Activated CD4-positive, alpha-beta T cell treated with anti-CD3 and anti-CD28 coated beads, Interleukin-2, amount 10 ng/mL, durations not matched to agents 24 days and 14 days (primary cell): ENCODE measurements around the gene RITA1. TPM values are rescaled to one million over a fixed set of nuclear protein-coding genes. Genes with fewer than 3 reads are reported as not detected.

Experiments used
- DNase-seq: peaks from one replicate; pipeline ENCODE4 v3.0.0; 2022
- H3K27ac Mint-ChIP-seq: one replicate; pipeline ENCODE4 v1.8.0; 2022; ENCODE audit warnings: mild to moderate bottlenecking, mixed read lengths
- H3K27me3 Mint-ChIP-seq: one replicate; pipeline ENCODE4 v1.8.0; 2022; ENCODE audit warnings: mixed read lengths
- H3K36me3 Mint-ChIP-seq: one replicate; pipeline ENCODE4 v1.8.0; 2022; ENCODE audit warnings: low read depth, mild to moderate bottlenecking, mixed read lengths
- H3K4me1 Mint-ChIP-seq: one replicate; pipeline ENCODE4 v1.8.0; 2021; ENCODE audit warnings: mixed read lengths
- H3K4me3 Mint-ChIP-seq: one replicate; pipeline ENCODE4 v1.8.0; 2022; ENCODE audit warnings: mild to moderate bottlenecking, moderate library complexity, mixed read lengths
- H3K9me3 Mint-ChIP-seq: one replicate; pipeline ENCODE4 v1.8.0; 2021; ENCODE audit warnings: mixed read lengths
- intact Hi-C: fragments of 100-400 bp; cut with micrococcal nuclease; formaldehyde crosslinking; loops from one replicate; pipeline ENCODE4 v1.15.1; 2023
- total RNA-seq: library from RNA; stranded (reverse); gene quantifications from 2 replicates; pipeline ENCODE4 v1.2.3, GENCODE V29; 2022

The RITA1 gene
- total RNA-seq, 1 donor from 2014 or later, result 25.5 TPM

DNA sequence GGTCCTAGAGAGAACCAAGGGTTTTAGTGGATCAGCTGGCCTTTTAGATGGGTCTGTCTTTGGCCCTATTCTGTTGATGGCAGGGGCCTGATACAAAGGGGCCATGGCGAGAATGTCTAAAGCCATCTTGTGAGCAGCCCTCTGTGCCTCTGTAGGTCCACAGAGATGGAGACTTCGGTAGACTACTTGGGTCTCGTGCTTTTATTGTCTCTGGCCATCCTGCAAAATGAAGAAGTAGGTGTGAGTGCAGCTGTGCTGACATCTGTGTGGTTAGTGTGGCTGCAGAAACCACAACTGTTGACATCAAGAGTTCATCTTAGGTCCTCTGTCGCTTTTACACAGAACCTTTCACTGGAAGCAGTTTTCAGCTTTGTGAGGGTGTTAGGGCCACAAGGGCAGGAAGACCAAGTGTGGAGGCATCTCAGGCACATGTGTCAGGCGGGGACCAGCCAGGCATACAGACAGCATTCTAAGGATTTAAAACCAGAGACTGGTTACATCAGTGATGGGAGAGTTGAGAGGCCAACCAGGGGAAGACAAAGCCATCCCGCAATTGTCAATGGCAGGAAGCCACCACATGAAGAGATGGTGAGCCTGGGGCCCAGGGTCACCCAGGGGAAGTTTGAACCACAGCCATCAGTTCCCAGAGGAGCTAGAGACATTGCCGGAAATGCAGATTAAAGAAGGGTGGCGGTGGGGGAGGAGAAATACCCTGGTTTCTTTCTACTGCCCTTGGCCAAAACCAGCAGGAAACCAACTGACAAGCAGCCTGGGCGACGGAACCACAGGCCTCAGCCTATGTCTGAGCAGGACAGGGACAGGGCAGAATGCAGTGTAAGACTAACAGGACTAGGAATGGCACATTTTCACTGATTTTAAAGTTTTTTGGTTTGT is 22.8 kb downstream of the RITA1 start:
- DNase-seq, result peak; percentile 92
- Mint-ChIP-seq H3K27ac (peak overlapping the region; percentile 97), H3K36me3 (peaks cover 3% of the 10 kb centered on the region), H3K4me1 (peaks cover 54% of the 10 kb centered on the region), H3K4me3 (peak overlapping the region; percentile 77), H3K9me3 (peaks cover 5% of the 10 kb centered on the region), H3K27me3 (no peaks in the 10 kb centered on the region)
- intact Hi-C loops, result loop anchor here (1.0 to 2.0 kb wide), 4 partner anchors 9 to 55 kb away; partner anchors contain the start of gene TPCN1

DNA sequence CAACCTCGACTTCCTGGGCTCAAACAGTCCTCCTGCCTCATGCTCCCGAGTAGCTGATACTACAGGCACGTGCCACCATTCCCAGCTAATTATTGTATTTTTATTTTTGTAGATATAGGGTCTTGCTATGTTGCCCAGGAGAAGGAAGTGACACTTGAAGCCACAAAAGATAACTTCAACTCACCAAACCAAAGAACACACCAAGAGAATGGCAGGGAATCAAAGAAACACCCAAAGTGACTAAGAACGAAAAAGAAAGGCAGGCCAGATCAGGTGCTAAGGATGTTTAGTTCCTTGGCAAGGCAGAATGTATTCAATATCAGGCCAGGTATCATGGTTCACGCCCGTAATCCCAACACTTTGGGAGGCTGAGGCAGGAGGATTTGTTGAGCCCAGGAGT is 25.6 kb downstream of the RITA1 start:
- peaks cover 61% of the 10 kb centered on the region for H3K4me1 Mint-ChIP-seq
- no peaks in the 10 kb centered on the region for H3K27me3 Mint-ChIP-seq
- H3K27ac Mint-ChIP-seq, result peak overlapping the region; percentile 25
- H3K36me3 Mint-ChIP-seq, result peaks cover 3% of the 10 kb centered on the region
- intact Hi-C loops, result no loop called here
- H3K9me3 Mint-ChIP-seq, result peaks cover 5% of the 10 kb centered on the region
- no peak overlapping the region for H3K4me3 Mint-ChIP-seq
- peak; percentile 65 for DNase-seq

- no peaks in the 10 kb centered on the region for H3K36me3 Mint-ChIP-seq
- H3K4me3 Mint-ChIP-seq, result no peak overlapping the region
- H3K4me1 Mint-ChIP-seq, result peaks cover 39% of the 10 kb centered on the region
- DNase-seq, result peak; percentile 67
- no peaks in the 10 kb centered on the region for H3K9me3 Mint-ChIP-seq
- intact Hi-C loops, result no loop called here
- peak overlapping the region; percentile 48 for H3K27ac Mint-ChIP-seq
- no peaks in the 10 kb centered on the region for H3K27me3 Mint-ChIP-seq
Observed at GRCh38 chr12:113214895-113215400, 29.4 kb downstream of the RITA1 start.

DNA sequence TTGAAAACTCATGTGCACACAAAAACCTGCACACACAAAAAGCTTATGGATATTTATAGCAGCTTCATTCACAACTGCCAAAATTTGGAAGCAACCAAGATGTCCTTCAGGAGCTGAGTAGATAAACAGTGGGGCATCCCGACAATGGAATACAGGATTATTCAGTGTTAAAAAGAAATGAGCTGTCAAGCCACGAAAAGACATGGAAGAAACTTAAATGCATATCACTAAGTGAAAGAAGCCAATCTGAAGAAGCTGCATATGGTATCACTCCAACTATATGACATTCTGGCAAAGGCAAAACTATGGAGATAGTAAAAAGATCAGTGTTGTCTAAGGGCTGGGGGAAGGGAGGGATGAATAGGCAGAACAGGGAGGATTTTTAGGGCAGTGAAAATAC is 30.5 kb downstream of the RITA1 start:
- no peaks in the 10 kb centered on the region for H3K36me3 Mint-ChIP-seq
- no peak overlapping the region for H3K27ac Mint-ChIP-seq
- intact Hi-C loops, result no loop called here
- H3K4me3 Mint-ChIP-seq, result no peak overlapping the region
- H3K9me3 Mint-ChIP-seq, result no peaks in the 10 kb centered on the region
- peaks cover 39% of the 10 kb centered on the region for H3K4me1 Mint-ChIP-seq
- DNase-seq, result no peak
- H3K27me3 Mint-ChIP-seq, result no peaks in the 10 kb centered on the region

DNA sequence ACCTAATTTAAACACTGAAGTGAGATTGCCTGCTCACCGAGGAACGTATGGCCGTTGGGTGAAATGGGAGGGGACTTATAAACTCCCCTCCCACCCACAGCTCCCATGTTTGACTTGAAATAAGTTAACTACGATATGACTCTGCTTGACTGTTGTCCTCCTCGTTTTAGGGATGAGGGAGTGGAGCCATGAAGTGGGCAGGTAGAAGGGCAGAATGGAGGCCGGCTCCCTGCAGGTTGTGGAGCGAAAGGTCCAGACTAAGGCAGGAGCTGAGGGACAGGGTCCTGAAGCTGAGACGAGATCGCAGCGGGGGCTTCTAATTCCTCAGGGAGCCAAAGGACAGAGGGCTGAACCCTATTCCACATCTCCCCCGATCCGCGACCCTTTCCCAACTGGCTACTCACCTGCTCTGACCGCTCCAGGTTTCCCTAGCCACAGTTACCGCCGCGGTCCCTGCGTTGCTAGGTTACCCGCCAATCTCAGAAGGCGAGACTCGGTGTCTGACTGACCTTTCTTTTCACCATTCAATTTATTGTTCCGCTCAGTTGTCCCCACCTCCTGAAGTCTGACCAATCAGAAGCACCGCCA is 35.2 kb downstream of the RITA1 start:
- Mint-ChIP-seq H3K27me3 (no peaks in the 10 kb centered on the region), H3K36me3 (peaks cover 1% of the 10 kb centered on the region), H3K27ac (peak overlapping the region; percentile 94), H3K4me1 (peaks cover 32% of the 10 kb centered on the region), H3K9me3 (no peaks in the 10 kb centered on the region), H3K4me3 (peak overlapping the region; percentile 94)
- no peak for DNase-seq
- intact Hi-C loops, result loop anchor here (1.0 to 5.0 kb wide), 7 partner anchors 12 to 742 kb away; partner anchors contain the start of genes DDX54, OAS2, PLBD2 and RITA1

DNA sequence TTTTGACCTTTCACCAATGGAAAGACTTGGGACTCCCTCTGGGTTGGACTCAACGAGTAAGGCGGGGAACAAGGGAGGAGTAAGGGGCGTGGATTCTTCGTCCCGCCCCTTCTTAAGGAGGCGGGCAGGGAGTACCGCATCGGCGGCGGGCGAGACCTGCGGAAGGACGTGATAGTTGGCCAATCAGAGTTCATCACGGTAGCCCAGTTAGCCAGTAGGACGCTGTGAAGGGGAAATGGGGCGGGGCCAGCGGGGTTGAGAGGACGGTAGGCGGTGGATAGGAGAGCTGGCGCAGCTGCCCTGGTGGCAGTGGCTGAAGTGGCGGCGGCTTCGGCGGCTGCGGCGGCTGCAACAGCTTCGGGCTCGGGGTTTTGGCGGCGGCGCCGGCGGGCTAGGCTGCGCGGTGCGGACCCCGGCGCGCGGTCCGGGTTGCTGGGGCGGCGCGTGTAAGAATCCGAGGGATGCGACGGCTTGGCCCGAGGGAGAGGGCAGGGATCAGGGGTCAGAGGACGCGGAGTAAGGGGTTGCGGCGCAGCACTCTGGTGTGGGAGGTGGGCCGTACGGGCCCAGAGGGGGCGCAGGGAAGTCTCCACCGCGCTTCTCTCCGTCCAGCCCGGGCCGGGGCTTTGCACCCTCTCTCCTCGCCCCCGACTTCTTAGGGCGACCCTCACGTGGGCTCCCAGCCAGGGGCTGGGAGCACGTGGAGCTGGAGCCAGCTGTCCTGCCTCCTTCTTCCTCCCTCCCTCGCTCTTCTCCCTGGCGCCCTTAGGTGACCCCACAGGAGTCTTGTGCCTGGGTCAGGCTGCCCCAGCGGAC is 35.9 kb downstream of the RITA1 start, which contains the start of gene TPCN1:
Gene TPCN1, plus strand, starts transcription at position 284 of the 816 bp plus-strand sequence. CDS start 5,389 bp downstream, outside the sequence.
- Mint-ChIP-seq H3K4me1 (peaks cover 31% of the 10 kb centered on the region), H3K27ac (peak within 1 kb of the TSS; percentile 94), H3K4me3 (peak within 1 kb of the TSS; percentile 94), H3K9me3 (no peaks in the 10 kb centered on the region), H3K36me3 (peaks cover 1% of the 10 kb centered on the region), H3K27me3 (no peaks in the 10 kb centered on the region)
- intact Hi-C loops, result loop anchor here (1.0 to 5.0 kb wide), 7 partner anchors 13 to 741 kb away; partner anchors contain the start of genes DDX54, OAS2, PLBD2 and RITA1
- peak; percentile 100 for DNase-seq

GRCh38 chr12:113221997-113222729 is 36.6 kb downstream of the RITA1 start:
- Mint-ChIP-seq H3K27ac (peak overlapping the region; percentile 94), H3K9me3 (no peaks in the 10 kb centered on the region), H3K27me3 (no peaks in the 10 kb centered on the region), H3K4me1 (peaks cover 28% of the 10 kb centered on the region), H3K36me3 (peaks cover 1% of the 10 kb centered on the region), H3K4me3 (peak overlapping the region; percentile 94)
- intact Hi-C loops, result loop anchor here (1.0 to 5.0 kb wide), 8 partner anchors 8 to 740 kb away; partner anchors contain the start of genes DDX54, OAS2, PLBD2 and RITA1
- peak; percentile 76 for DNase-seq

DNA sequence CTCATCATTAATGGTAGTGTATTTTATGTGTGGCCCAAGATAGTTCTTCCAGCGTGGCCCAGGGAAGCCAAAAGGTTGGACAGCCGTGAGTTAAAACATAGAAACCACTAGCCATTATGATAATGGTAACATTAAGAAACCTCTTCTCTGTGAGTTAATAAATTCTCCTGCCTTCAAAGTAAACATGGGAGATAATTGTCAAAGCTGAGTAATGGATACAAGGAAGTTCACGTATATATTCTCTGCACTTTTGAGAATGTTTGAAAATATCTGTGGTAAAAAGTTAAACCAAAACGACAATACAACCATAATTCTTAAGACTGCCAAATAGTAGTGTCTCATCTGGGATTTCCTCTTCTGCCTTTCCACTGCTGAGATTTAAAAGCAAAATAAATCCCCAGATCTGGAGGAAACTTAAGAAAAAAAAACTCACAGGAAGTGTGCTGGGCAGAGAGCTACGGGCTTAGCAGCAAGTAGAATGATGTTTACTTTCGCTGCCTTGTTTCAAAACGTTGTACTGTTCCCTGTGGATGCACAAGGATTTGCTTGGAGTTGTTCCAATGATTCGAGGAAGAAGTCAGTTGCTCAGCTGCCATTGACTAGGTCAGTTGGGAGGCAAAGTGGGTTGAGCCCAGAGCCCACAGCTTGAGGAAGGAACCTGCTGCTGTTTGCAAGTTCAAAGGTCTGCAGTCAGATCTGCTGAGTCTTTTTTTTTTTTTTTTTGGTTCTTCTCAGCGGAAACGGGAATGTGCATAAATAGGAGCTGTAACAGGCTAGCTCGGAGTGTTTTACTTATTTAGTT is 37.4 kb downstream of the RITA1 start:
- Mint-ChIP-seq H3K4me3 (peak overlapping the region; percentile 94), H3K27ac (peak overlapping the region; percentile 94), H3K4me1 (peaks cover 26% of the 10 kb centered on the region), H3K36me3 (peaks cover 4% of the 10 kb centered on the region), H3K27me3 (no peaks in the 10 kb centered on the region), H3K9me3 (no peaks in the 10 kb centered on the region)
- intact Hi-C loops, result loop anchor here (1.0 to 5.0 kb wide), 2 partner anchors 7 to 134 kb away; partner anchors contain the start of gene PLBD2
- DNase-seq, result peak; percentile 75

- intact Hi-C loops, result loop anchor here (5.0 kb wide), 1 partner anchor 132 kb away; the partner anchor contains the start of gene PLBD2
- H3K4me3 Mint-ChIP-seq, result no peak overlapping the region
- no peak overlapping the region for H3K27ac Mint-ChIP-seq
- no peaks in the 10 kb centered on the region for H3K9me3 Mint-ChIP-seq
- H3K27me3 Mint-ChIP-seq, result no peaks in the 10 kb centered on the region
- peaks cover 41% of the 10 kb centered on the region for H3K4me1 Mint-ChIP-seq
- no peak for DNase-seq
- H3K36me3 Mint-ChIP-seq, result peaks cover 14% of the 10 kb centered on the region
Observed at GRCh38 chr12:113224955-113225354, 39.4 kb downstream of the RITA1 start.

DNA sequence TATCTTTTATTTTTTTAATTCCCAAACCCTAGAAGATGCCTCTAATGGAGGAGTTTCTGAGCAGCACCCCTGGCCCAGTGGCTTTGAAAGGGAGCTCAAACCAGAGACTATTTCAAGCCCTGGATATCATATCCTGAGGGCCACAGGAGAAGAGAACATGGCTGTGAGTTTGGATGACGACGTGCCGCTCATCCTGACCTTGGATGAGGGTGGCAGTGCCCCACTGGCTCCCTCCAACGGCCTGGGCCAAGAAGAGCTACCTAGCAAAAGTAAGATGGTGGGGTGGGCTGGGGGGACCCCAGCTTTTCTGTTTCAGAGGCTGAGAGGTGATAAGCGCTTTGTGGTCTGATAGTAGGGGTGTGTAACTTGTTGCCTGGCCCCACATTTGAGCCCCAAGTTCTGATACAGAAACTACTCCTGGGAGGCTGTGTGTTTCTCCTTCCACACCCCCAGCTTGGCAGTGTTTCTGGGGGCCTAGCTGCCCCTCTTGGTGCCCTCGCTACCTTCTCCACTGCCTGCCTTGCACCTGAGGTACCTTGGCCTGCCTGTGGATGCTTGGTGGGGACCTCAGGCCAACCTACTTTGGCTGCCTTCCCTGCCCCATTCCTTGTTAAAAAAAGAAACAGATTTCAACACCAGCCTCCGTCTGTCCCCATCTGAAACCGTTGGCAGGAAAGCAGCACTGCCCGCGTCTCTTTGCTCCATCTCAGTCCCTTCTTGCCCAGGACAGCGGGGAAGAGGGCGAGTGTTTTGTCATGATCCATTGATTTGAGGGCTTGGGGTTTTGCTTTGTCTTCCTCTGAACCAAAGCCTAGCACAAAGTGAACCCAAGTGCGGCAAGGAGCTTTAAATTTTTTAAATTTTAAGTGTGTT is 41.4 kb downstream of the RITA1 start:
- intact Hi-C loops, result no loop called here
- H3K27ac Mint-ChIP-seq, result no peak overlapping the region
- DNase-seq, result no peak
- H3K27me3 Mint-ChIP-seq, result no peaks in the 10 kb centered on the region
- no peak overlapping the region for H3K4me3 Mint-ChIP-seq
- no peaks in the 10 kb centered on the region for H3K9me3 Mint-ChIP-seq
- H3K36me3 Mint-ChIP-seq, result peaks cover 29% of the 10 kb centered on the region
- H3K4me1 Mint-ChIP-seq, result peaks cover 44% of the 10 kb centered on the region

DNA sequence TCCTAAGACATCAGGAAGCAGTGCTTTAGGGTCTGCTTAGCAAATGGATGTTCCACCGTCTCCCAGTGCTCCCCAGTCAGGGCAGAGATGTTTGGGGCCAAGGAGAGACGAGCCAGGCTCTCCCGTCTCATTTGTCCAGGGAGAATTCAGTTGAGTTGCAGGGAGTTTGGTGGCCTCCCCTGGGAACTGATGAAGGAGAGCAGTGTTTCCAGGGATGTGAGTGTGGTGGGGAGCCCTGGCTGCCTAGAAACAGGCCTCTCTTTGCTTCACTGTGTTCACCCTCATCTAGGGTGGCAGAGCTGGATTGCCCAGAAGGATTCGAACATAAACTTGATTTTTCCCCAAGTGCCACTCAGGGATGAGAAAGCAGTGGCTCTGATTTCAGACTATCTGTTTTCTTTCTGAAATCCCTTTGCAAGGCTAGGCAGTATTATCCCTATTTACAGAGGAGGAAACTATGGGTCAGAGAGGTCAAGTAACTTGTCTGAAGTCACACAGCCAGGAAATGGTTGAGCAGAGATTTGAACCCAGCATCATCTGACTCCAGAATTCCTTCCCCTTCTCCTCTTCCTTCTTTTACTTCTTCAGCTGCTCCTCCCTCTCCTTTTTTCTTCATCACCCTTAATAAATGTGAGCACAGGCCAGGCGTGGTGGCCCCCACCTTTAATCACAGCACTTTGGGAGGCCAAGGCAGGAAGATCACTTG is 42.3 kb downstream of the RITA1 start:
- Mint-ChIP-seq H3K36me3 (peaks cover 36% of the 10 kb centered on the region), H3K27me3 (no peaks in the 10 kb centered on the region), H3K9me3 (no peaks in the 10 kb centered on the region), H3K4me1 (peaks cover 44% of the 10 kb centered on the region), H3K4me3 (no peak overlapping the region), H3K27ac (peak overlapping the region; percentile 8)
- DNase-seq, result no peak
- intact Hi-C loops, result no loop called here
